Loucy (cell line): ENCODE data around the gene EML1.

Source experiments
- H2AFZ ChIP-seq: fragments of 200-600 bp; sonication (generic); 2 replicates; pipeline ENCODE4 v1.6.0; 2016; ENCODE audit warnings: antibody characterized with exemption, mild to moderate bottlenecking, low read length, moderate library complexity
- H3F3A ChIP-seq: fragments of 200-600 bp; 2 replicates; pipeline ENCODE4 v1.6.0; 2016; ENCODE audit warnings: antibody characterized with exemption, low read depth, mild to moderate bottlenecking
- H3K27me3 ChIP-seq: fragments of 200-600 bp; sonication (generic); 2 replicates; pipeline ENCODE4 v1.6.1; 2014; ENCODE audit warnings: low read length, mild to moderate bottlenecking; ENCODE audit not compliant: insufficient read depth, poor library complexity, severe bottlenecking
- H3K36me3 ChIP-seq: fragments of 200-600 bp; sonication (generic); 2 replicates; pipeline ENCODE4 v1.6.1; 2016; ENCODE audit warnings: low read length; ENCODE audit not compliant: insufficient read depth
- H3K4me1 ChIP-seq: fragments of 200-600 bp; sonication (generic); 2 replicates; pipeline ENCODE4 v1.5.1; 2014; ENCODE audit warnings: low read length, mild to moderate bottlenecking; ENCODE audit not compliant: insufficient read depth, poor library complexity, severe bottlenecking
- H3K4me2 ChIP-seq: fragments of 200-600 bp; sonication (generic); 2 replicates; pipeline ENCODE4 v1.6.0; 2014; ENCODE audit warnings: antibody characterized with exemption, low read length, low read depth, mild to moderate bottlenecking; ENCODE audit not compliant: poor library complexity, severe bottlenecking
- H3K4me3 ChIP-seq: fragments of 200-600 bp; sonication (generic); 2 replicates; pipeline ENCODE4 v1.5.1; 2014; ENCODE audit warnings: low read length, mild to moderate bottlenecking, mixed read lengths; ENCODE audit not compliant: poor library complexity, severe bottlenecking
- H3K79me2 ChIP-seq: fragments of 200-600 bp; sonication (generic); 2 replicates; pipeline ENCODE4 v1.6.1; 2014; ENCODE audit warnings: low read length; ENCODE audit not compliant: insufficient read depth
- H3K9ac ChIP-seq: fragments of 200-600 bp; sonication (generic); 2 replicates; pipeline ENCODE4 v1.6.0; 2014; ENCODE audit warnings: mild to moderate bottlenecking, low read depth, low read length, moderate library complexity; ENCODE audit not compliant: poor library complexity, severe bottlenecking
- H3K9me2 ChIP-seq: fragments of 200-600 bp; sonication (generic); replicated peaks from 2 replicates; pipeline ENCODE4 v1.6.1; 2016; ENCODE audit warnings: low read depth, low read length, mixed read lengths
- H3K9me3 ChIP-seq: fragments of 200-600 bp; sonication (generic); 2 replicates; pipeline ENCODE4 v1.6.1; 2014; ENCODE audit warnings: mild to moderate bottlenecking, antibody characterized with exemption, low read length, low read depth; ENCODE audit not compliant: insufficient read depth
- H4K20me1 ChIP-seq: fragments of 200-600 bp; sonication (generic); 2 replicates; pipeline ENCODE4 v1.6.0; 2014; ENCODE audit warnings: antibody characterized with exemption, low read length, mild to moderate bottlenecking; ENCODE audit not compliant: insufficient read depth, poor library complexity, severe bottlenecking
- CTCF ChIP-seq: fragments of 200-600 bp; sonication (generic); conservative IDR thresholded peaks from 2 replicates; pipeline ENCODE4 v1.5.1; 2014; ENCODE audit warnings: mild to moderate bottlenecking, antibody characterized with exemption, low read length
- EZH2phosphoT487 ChIP-seq: fragments of 200-600 bp; IDR thresholded peaks from 2 replicates; pipeline ENCODE4 v1.6.1; 2018; ENCODE audit warnings: antibody characterized with exemption, mild to moderate bottlenecking, moderate library complexity, borderline replicate concordance

Gene EML1

DNA sequence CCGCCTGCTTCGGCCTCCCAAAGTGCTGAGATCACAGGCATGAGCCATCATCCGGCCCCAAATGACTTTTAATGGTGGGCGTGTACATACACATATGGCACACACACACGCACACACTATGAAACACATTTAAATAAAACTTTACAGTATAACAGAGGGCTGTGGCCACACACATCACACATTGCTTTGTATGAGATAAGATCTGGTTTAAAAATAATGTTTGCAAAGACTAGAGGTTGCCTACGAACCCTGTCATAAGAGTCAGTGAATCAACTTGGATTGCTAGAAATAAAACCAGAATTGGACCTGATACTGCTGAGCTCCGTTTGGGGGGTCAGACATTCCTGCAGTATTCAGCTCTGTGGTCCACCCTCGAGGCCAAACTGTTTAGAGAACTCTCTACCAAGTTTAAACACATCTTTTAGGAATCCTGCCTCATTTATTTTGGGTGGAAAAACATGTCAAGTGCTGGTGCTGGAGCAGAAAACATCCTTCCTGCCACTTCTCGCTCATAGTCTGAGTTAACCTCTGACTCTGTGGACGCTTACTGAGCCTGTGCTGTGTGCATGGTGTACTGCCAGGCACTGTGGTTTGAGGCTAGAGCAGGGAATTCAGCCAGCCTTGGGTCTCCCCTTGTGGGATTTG, 47.8 kb upstream of the EML1 start:
- no peak overlapping the region for H2AFZ ChIP-seq
- no peak overlapping the region for H3K4me3 ChIP-seq
- no peaks in the 10 kb centered on the region for H3F3A ChIP-seq
- H3K27me3 ChIP-seq, result no peaks in the 10 kb centered on the region
- no peaks in the 10 kb centered on the region for H3K9me3 ChIP-seq
- no peaks in the 10 kb centered on the region for H3K79me2 ChIP-seq
- no peak for TF ChIP-seq CTCF
- H3K9ac ChIP-seq, result no peak overlapping the region
- H3K4me1 ChIP-seq, result no peaks in the 10 kb centered on the region
- no peak overlapping the region for H3K4me2 ChIP-seq
- H3K9me2 ChIP-seq, result no peaks in the 10 kb centered on the region
- no peaks in the 10 kb centered on the region for H3K36me3 ChIP-seq
- H4K20me1 ChIP-seq, result no peaks in the 10 kb centered on the region

DNA sequence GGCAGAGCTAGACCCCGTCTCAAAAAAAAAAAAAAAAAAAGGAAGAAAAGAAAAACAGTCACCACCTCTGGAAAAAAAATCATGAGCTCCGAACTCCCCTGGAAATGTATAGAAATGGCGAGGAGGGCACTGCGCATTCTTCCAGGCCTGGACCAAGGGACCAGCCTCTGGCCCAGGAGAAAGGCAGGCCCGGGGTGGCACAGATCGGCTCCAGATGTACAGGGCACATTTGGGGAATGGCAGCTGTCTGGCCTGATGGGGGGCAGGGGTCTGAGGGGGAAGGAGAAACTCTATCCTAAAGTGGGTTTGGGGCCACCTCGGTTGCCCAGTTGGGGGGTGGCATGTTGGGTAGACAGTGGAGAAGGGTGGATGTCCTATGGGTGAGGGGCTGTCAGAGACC, 46.0 kb upstream of the EML1 start:
- H3K9ac ChIP-seq, result no peak overlapping the region
- no peaks in the 10 kb centered on the region for H3K36me3 ChIP-seq
- H3K9me3 ChIP-seq, result no peaks in the 10 kb centered on the region
- no peak overlapping the region for H3K4me2 ChIP-seq
- no peaks in the 10 kb centered on the region for H3K27me3 ChIP-seq
- no peak overlapping the region for H2AFZ ChIP-seq
- H3K4me3 ChIP-seq, result no peak overlapping the region
- no peaks in the 10 kb centered on the region for H3F3A ChIP-seq
- peaks cover 9% of the 10 kb centered on the region for H3K4me1 ChIP-seq
- no peaks in the 10 kb centered on the region for H4K20me1 ChIP-seq
- no peaks in the 10 kb centered on the region for H3K79me2 ChIP-seq
- no peaks in the 10 kb centered on the region for H3K9me2 ChIP-seq
- no peak for TF ChIP-seq CTCF
- no peak for TF ChIP-seq EZH2phosphoT487

- Histone ChIP-seq H3K4me3 (no peak overlapping the region), H3K27me3 (no peaks in the 10 kb centered on the region), H3K79me2 (no peaks in the 10 kb centered on the region), H3K9me3 (no peaks in the 10 kb centered on the region), H3K4me2 (no peak overlapping the region), H3K36me3 (no peaks in the 10 kb centered on the region), H4K20me1 (no peaks in the 10 kb centered on the region), H3K9me2 (no peaks in the 10 kb centered on the region), H3K9ac (no peak overlapping the region), H2AFZ (no peak overlapping the region), H3F3A (no peaks in the 10 kb centered on the region), H3K4me1 (peaks cover 13% of the 10 kb centered on the region)
- TF ChIP-seq CTCF, result no peak
- TF ChIP-seq EZH2phosphoT487, result no peak
Observed at GRCh38 chr14:99747582-99748330, 45.5 kb upstream of the EML1 start.
